GM18498 (cell line): ENCODE results near the gene JAK2.
"Not testable (repeated sequence)": the region's sequence is repeated elsewhere in the genome, so short reads cannot be mapped to it uniquely, and the experiment has no call there.

Source experiments
- ATAC-seq: cut with Tn5 transposase; IDR thresholded peaks from one replicate; pipeline ENCODE4 v1.9.1; 2021; ENCODE audit warnings: mild to moderate bottlenecking, moderate library complexity; ENCODE audit not compliant: unreplicated experiment

JAK2 gene

DNA sequence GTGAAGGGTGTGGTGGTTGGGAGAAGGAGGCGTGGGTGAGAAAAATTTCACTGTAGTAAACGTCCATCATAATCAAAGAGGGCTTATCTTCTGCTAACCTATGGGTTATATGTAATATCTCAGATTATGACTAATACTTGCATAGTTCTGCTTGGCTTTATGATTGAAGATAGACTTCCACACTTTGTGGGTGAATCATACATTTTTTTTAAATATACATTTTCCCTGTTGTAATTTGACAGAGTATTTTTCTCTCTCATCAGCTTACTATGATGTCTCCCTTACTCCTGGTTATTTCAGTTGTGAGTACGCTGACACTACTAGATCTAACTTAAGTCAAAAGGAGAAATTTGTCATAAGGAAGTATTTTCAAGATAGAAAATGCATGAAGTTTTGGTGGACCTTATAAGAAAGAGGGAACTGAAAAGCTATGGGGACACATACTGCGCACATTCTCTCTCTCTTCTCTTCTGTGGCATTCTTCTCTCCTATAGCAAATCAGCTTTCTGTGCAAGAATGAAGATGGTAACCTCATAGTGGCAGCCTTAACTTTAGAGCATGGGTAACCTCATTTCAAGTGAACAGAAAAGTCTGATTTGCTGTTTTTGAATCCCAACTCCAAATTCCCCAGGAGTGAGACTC, 4.9 kb upstream of the JAK2 start:
- ATAC-seq = no peak

DNA sequence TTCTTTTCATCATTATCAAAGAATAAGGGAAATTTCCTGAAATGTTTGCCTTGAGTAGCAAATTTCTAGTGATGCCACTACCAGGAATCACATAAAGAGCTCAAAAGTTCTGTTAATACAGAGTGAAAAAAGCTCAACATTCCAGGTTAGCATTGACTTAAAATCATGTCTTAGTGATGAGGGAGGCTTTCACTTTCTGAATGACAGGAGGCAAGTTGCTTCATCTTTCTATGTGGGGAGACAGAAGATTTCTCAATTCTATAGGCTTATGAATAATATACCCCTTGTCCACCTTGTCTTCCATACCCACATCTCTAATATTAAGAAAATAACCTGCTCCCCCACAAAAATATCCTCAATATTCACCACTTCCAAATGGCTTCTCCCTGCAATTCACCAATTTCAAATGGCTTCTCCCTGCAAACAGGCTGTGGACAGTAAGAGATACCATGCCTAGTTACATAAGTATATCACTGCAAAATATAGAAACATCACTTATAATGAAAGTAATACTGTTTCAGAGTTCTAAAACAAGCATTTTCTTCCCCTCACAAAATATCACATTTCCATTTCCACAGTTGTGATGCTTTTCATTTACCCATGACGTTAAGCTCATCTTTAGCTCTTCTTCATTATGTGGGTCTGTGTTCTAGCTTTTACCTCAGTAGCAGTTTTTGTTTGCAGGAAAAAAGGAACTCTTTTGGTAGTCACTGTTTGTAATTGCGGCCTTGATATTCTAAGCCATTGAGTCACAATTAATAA, 2.2 kb upstream of the JAK2 start:
- no peak for ATAC-seq

DNA sequence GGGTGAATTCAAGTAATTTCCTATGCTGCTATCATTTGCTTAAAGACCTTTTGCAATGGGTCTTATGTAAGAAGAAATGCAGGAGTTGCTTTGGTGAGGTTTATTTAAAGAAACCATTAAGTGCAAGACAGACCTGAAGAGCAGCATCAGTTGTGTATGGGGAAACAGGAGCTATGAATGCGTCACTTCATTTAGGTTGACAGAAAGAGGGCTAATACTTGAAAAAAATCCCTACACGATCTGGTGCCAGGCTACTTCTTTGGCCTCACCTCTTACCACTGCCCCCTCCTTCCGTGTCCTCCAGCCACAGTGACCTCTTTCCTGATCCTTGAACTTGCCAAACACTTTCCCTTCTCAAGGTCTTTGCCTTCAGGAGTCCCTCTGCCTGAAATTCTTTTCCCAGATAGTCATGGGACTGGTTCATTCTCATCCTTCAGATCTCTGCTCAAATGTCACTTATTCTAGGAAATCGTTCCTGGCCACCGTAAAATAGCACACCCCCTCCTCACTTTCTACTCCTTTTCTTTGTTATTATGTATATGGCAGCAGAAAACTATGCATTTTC, 1.4 kb upstream of the JAK2 start:
- ATAC-seq = no peak

DNA sequence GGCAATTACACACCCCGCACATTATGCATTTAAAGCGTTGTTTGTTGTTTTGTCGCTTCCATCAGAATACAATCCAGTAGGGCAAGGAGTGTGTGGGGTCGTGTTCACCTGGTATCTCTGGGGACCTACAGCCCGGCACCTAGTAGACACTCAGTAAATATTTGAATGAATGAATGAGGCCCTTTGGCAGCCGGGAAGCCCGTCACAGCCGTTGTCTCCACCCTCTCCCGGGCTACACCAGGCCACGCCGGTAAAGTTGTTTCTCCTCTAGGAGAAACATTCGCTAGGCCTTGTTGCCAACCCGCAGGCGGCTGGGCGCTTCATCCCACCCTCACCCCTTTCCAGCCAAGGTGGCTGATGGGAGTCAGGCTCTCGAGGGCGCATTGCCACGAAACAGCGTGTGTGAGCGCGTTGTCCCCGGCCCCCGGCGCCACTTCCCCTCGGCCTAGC, 876 bp upstream of the JAK2 start:
- no peak for ATAC-seq

DNA sequence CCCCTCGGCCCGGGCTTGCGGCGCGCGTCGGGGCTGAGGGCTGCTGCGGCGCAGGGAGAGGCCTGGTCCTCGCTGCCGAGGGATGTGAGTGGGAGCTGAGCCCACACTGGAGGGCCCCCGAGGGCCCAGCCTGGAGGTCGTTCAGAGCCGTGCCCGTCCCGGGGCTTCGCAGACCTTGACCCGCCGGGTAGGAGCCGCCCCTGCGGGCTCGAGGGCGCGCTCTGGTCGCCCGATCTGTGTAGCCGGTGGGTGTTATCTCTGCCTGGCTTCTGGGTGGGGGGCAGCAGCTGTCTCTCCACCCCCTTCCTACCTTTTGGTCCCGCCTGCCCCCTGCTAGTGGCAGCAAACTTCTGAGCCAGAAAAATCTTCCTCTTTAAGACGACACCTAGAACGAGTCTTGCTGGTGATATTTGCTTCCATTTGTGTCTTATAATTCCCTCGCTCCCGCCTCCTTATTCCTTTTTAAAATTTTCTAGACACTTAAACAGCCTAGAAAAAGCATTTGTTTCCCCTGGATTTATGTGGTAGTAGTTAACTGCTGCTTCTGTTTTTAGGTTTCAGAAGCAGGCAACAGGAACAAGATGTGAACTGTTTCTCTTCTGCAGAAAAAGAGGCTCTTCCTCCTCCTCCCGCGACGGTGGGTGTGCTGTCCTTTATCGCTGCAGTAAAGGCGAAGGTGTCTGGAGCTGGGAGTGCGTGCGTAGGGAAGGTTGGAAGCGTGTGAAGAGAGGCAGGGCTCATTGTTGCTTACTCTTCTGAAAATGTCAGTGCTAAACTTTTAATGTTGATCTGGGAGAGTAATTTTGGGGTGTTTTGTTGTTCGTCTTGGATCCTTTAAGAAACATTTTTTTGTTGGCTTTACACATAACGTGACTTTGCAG, 554 bp downstream of the JAK2 start:
- ATAC-seq = no peak

DNA sequence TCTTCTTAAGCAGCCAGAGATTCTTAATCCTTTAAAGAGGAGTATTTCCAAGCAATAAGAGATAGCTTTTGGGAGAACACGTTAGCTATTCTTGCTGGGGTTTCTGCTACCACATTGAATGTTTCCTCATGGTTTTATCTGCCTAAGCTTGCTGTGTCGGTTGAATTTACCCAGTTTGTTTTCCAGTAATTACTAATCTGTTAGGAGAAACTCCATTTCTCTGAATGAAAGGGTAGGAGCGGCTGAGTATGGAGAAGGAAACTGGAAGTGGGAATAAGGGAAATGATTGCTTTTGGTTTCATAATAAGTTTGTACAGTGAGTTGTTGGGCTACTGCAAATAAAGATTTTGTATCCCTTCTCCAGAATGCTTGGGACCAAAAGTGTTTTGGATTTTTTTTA, 1.2 kb downstream of the JAK2 start:
- ATAC-seq = no peak

DNA sequence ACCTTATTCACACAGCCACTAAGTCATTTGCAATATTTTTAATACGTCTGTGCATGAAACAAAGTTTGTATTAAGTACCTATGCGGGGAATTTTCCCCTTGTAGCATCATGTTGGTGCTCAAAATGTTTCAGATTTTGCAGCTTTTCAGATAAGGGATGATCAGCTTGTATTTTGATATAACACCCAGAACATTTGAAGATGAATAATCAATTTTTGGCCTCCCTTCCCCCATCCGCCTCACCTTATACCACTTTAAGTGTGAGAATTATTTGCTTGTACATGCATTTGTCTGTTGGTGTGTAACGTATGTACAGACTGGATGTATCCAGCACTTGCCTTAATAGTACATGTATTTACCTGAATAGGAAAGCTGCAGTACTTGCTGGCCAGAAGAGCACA, 1.7 kb downstream of the JAK2 start:
- ATAC-seq = no peak

DNA sequence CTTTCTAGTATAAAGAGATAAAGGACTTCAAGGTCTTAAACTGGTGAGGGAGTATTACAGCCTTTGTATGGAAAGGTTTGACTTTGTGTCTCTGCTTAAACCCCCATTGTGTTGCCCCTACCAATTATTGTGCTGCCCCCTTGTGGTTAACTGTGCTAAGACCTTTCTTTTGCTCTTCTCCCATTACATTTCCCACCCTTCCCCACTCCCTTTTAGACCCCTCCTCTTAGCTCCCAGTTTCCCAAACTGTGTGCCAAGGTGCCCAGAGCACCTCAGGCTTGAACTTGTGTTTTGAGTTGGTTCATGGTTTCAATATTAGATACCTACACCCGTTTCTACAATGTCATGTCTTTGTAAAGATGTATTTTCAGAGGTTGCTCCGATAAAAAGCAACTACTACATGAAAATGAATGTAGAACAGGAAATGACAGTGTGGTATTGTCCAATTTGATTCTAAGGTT, 2.9 kb downstream of the JAK2 start:
- ATAC-seq = no peak

DNA sequence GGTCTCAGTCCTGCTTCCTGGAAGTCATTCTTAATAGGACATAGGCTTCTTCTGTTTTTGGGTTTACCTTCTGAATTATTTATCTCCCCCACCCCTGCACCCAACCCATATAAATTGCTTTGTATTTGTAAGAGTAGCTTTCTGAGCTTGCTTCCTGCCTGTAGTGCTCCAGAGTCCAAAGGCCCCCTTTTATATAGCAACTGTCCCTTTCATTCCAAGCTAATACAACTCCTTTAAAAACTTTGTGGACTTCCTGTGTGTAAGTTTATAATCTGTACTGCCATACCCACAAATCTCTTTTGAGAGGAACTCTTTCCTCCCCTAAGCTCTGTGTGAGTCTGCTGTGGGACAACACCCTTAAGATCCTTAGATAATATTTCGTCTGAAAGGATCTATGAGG, 7.8 kb downstream of the JAK2 start:
- no peak for ATAC-seq

DNA sequence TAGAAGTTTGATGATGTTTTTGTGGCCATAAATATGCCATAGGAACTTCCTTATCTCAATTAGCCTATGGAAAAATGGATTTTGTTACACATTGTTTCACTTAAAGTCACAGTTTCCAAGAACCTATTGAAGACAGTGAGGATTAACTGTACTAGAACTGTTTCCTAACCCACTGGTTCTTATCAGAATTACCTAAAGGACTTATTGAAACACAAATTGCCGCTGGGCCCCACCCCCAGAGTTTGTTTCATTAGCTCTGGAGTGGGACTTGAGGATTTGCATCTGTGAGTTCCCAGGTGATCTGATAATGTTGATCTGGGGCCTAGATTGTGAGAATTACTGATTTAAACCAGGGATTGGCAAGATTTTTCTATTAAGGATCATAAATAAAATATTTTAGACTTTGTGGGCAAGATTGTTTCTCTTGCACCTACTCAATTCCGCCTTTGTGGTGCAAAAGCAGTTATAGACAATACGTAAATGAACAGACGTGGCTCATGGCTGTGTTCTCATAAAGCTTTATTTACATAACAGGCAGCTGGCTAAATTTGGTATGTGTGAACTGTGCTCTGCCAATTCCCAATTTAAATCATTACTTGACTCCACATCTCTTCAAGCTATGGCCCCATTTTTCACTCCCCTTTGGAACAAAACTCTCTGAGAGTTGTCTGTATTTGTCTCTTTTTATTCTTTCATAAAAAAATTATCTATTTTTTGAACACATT, 9.3 kb downstream of the JAK2 start:
- no peak for ATAC-seq

DNA sequence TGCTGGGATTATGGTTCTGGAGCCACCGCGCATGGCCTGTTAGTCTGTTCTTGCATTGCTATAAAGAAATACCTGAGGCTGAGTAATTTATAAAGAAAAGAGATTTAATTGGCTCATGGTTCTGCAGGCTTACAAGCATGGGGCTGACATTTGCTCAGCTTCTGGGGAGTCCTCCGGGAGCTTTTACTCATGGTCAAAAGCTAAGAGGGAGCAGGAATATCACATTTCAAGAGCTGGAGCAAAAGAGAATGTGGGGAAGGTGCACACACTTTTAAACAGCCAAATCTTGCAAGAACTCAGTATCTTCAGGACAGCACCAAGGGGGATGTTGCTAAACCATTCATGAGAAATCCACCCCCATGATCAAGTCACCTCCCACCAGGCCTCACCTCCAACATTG, 12.1 kb downstream of the JAK2 start:
- ATAC-seq = no peak

DNA sequence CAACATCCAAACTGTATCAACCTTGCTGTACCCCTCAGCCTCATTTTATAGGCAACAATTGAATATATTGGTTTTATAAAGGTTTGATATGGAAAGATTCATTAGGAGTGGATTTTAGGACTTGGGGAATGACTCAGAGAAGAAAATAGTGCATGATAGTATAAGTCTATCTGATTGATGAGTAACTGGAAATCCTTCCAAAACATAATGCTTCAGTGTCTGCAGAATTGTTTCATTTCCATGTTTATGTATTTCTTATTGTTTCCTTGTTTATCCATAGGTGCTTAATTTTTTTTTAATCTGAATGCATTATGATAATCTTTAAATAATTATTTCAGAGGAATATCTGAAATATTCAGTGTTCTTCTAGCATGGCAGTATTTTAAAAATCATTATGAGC, 12.6 kb downstream of the JAK2 start:
- ATAC-seq = no peak

DNA sequence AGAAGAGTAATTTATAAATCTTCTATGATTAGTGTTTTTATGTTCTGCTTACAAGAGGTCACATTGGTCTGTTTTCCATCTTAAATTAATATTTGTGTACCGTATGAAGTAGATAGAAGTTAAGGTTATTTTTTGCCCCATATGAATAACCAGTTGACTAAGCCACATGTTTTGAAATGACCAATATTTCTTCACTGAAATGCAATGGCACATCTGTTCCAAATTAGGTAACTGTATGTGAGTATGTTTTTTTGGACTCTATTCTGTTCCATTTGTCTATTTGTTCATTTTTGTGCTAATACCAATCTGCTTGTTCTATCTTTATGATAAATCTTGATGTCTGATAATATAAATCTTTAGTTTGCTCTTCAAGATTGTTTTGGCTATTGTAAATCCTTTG, 17.7 kb downstream of the JAK2 start:
- ATAC-seq = no peak

DNA sequence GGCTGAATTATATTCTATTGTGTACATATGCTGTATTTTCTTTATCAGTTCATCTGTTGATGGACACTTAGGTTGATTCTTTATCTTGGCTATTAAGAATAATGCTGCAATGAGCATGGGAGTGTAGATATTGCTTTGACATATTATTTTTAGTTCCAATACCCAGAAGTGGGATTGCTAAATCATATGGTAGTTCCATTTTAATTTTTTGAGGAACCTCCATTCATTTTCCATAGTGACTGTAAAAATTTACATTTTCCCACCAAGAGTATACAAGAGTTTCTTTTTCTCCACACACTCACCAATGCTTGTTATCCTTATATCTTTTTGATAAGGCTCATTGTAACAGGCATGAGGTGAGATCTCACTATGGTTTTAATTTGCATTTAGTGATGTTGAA, 19.4 kb downstream of the JAK2 start:
- no peak for ATAC-seq

DNA sequence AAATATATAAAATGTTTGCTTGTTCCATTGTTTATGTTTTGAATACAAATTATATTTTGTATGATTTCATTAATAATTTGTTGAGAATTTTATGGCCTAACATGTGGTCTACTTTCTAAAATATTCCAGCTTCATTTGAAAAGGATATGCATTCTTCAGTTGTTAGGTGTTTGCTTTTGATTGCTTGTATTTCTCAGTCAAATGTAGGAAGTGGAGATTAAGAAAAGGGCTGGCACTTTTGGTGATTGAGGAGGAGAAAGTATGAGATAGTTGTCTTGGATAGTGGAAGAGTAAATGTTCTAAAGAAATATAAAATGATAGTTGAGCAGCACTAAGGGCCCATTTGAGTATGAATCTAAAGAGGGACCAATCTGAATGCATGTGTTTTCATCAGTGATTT, 23.1 kb downstream of the JAK2 start:
- no peak for ATAC-seq

DNA sequence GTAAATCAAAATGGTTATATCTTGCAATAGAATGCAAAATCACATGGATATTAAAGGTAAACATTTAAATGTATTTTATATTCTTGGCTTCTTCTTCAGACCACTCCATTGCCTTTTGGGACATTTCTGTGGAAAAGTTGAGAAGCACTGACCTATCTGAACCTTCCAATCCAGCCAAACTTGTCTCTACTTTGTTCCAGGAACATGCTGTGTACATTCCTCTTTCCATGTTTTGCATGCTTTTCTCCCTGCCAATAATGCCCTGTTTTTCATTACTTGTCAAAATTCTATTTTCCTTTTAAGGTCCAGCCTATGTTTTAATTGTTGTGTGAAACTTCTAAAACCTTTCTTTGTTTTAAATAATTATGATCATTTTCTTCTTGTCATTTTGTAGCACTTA, 28.3 kb downstream of the JAK2 start:
- no peak for ATAC-seq

DNA sequence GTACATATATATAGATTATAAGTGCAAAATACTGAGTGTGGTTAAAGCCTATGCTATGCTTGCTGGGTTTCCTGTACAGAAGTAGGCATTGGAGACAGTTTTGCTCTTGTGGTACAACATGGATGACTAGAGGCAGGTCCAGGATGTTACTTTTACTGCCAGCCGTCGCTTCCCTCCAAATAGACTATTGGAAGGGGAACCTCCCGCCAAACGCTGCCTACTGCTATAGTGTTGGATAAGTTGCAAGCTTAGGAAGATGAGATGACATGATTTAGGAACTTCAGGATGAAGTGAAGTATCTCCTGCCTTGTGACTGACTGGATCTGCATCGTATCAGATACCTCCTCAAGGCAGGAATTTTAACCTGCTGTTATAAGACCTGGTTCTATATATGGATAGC, 30.9 kb downstream of the JAK2 start:
- no peak for ATAC-seq

DNA sequence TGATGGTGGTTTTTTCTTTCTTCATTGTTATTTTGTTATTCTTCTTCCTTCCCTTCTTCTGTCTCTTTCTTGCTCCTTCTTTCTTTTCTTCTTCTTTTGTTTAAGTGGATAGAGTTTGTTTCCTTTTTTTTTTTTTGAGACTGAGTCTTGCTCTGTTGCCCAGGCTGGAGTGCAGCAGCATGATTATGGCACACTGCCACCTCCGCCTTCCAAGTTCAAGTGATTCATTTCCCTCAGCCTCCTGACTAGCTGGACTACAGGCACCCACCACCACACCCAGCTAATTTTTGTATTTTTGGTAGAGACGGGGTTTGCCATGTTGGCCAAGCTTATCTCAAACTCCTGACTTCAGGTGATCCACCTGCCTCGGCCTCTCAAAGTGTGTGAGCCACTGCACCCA, 40.3 kb downstream of the JAK2 start:
- ATAC-seq = no peak

DNA sequence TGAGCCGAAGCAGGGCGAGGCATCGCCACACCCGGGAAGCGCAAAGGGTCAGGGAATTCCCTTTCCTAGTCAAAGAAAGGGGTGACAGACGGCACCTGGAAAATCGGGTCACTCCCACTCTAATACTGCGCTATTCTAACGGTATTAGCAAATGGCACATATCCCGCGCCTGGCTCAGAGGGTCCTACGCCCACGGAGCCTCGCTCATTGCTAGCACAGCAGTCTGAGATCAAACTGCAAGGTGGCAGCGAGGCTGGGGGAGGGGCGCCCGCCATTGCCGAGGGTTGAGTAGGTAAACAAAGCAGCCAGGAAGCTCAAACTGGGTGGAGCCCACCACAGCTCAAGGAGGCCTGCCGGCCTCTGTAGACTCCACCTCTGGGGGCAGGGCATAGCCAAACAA, 46.9 kb downstream of the JAK2 start:
- not testable (repeated sequence) for ATAC-seq

DNA sequence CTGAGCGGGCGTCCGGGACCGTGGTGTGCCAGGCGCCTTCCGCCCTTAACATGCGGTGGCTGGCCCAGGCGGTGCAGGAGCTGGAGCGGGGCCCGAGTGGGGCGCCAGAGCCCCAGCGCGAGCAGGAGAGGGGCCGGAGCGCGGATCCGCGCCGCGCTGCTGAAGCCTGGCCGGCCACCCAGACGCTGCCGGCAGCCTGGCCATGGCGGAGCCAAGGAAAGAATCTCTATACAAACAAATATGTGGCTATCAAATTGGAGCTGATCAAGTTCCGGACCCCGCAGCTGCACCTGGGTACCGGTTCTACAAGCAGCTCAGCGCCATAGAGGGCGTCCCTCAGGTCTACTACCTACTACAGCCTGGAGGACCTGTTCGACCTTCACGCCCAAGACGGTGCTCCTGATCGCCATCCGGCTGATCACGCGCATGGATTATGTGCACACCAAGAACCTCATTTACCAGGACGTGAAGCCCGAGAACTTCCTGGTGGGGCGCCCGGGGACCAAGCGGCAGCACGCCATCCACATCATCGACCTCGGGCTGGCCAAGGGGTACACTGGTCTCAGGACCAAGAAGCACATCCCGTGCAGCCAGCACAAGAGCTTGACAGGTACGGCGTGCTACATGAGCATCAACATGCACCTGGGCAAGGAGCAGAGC, 55.8 kb downstream of the JAK2 start:
- no peak for ATAC-seq
